GM18517 (cell line): Measurements from ENCODE around the gene GOLGA8R.
"Not testable (repeated sequence)": the region's sequence is repeated elsewhere in the genome, so short reads cannot be mapped to it uniquely, and the experiment has no call there.

Experiments used
- ATAC-seq: cut with Tn5 transposase; IDR thresholded peaks from one replicate; pipeline ENCODE4 v1.9.1; 2021; ENCODE audit warnings: mild to moderate bottlenecking, moderate library complexity; ENCODE audit not compliant: unreplicated experiment

GOLGA8R gene, protein sequence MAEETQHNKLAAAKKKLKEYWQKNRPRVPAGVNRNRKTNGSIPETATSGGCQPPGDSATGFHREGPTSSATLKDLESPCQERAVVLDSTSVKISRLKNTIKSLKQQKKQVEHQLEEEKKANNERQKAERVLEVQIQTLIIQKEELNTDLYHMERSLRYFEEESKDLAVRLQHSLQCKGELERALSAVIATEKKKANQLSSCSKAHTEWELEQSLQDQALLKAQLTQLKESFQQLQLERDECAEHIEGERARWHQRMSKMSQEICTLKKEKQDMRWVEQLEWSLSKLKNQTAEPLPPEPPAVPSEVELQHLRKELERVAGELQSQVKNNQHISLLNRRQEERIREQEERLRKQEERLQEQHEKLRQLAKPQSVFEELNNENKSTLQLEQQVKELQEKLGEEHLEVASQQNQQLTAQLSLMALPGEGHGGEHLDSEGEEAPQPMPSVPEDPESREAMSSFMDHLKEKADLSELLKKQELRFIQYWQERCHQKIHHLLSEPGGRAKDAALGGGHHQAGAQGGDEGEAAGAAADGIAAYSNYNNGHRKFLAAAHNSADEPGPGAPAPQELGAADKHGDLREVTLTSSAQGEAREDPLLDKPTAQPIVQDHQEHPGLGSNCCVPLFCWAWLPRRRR

GRCh38 chr15:30414160-30414559, at the start of gene GOLGA8R:
Gene GOLGA8R (minus strand): TSS chr15:30414260. CDS start chr15:30414162, 98 bp downstream.
- ATAC-seq: not testable (repeated sequence)

- not testable (repeated sequence) for ATAC-seq
Observed at GRCh38 chr15:30463849-30464248, 49.8 kb upstream of the GOLGA8R start.

GRCh38 chr15:30462176-30462575, 48.1 kb upstream of the GOLGA8R start:
- not testable (repeated sequence) for ATAC-seq

GRCh38 chr15:30452702-30453101, 38.6 kb upstream of the GOLGA8R start:
- not testable (repeated sequence) for ATAC-seq

- ATAC-seq: not testable (repeated sequence)
Observed at GRCh38 chr15:30438348-30438747, 24.3 kb upstream of the GOLGA8R start.

- ATAC-seq: not testable (repeated sequence)
Observed at GRCh38 chr15:30435878-30436277, 21.8 kb upstream of the GOLGA8R start.

DNA sequence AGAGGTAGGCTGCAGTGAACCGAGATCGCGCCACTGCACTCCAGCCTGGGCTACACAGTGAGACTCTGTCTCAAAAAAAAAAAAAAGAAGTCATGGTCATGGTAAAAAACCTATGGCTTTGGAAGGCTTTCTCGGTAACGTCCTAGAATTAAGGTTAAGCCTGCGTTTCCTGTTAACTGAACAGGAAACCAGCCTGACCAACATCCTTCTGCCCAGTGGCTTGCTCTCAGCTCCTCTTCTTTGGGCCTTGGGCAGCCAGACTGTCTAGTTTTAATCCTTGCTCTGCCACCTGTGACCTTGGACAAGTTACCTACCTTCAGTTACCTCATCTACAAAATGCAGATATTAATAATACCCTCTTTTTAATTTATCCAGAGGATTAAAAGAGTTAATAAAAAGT, 6.7 kb upstream of the GOLGA8R start:
- ATAC-seq: not testable (repeated sequence)

DNA sequence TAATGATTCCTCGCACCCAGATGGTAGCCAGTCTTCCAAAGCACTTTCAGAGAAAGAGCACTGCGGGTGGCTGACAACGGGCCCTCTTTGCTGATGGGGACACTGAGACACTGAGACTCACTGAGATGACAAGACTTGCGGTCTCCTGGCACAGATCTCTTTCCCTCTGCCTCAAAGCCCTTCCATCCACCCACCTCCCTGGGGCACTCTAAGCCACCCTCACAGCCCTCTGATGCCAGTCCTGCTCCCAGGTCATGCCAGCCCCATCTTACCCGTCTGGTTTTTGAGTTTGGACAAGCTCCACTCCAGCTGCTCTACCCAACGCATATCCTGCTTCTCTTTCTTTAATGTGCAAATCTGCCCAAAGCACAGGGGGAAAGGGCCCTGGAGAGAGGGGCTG, 6.4 kb downstream of the GOLGA8R start:
- not testable (repeated sequence) for ATAC-seq

- not testable (repeated sequence) for ATAC-seq
Observed at GRCh38 chr15:30398988-30399387, 15.1 kb downstream of the GOLGA8R start.

DNA sequence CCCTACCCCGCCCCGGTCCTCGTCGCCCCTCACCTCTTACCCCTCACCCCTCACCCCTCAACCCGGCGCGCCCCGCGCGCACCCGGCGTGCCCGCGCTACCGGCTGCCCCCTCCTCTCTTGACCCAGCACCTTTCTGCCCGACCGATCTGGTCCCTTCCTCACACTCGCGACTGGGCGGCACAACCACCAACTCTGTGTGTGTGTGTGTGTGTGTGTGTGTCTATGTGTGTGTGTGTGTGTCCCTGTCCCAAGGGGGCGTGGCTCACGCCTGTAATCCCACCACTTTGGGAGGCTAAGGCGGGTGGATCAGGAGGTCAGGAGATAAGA, 20.4 kb downstream of the GOLGA8R start:
- ATAC-seq: not testable (repeated sequence)

DNA sequence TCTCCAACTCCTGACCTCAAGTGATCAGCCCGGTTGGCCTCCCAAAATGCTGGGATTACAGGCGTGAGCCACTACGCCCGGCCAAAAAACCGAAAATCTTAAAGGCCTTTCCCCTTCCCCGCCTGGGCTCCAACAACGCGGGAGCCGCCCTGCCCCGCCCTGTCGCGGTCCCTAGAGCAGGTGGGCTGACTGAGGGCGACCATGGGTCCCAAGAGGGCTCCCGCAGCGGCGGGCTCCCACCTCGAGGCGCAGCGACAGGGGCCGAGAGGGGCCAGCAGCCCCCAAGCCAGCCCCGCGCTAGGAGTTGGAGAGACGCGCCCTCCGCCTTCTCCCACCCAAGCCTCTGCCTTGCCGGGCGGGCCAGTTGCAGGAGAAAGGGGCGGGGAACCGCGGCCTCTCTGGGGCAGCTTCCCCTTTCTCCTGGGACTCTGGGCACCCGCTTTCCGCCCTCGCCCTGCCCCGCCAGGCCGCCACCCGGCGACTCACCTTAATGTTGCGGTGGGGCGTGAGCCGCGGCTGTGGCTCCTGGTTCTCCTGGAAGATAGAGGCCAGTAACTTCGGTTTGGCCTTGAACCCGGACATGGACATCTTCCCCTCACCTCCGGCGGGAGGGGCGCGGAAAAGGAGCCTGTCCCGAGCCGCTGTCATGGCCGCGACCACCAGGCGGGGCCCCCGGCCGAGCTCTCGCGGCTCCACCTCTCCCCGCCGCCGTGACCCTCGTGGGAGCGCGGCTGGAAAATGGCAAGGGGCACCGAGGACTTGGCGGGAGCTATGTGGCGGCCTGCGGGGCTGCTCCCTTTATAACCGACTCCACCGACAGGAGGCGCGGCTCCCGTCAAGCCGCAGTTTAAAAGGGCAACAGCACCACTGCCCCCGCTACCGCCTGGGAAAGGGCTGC, 21.0 kb downstream of the GOLGA8R start, which contains the start of gene CHRFAM7A:
TSS of gene CHRFAM7A (minus strand) at position 775 of the 898 bp plus-strand sequence. CDS start 10,189 bp downstream, outside the sequence.
- ATAC-seq: not testable (repeated sequence)

- ATAC-seq: not testable (repeated sequence)
Observed at GRCh38 chr15:30386318-30386887, 27.7 kb downstream of the GOLGA8R start.

GRCh38 chr15:30377082-30377413, 37.0 kb downstream of the GOLGA8R start:
- ATAC-seq: not testable (repeated sequence)

GRCh38 chr15:30376375-30377081, 37.5 kb downstream of the GOLGA8R start:
- ATAC-seq: not testable (repeated sequence)

- not testable (repeated sequence) for ATAC-seq
Observed at GRCh38 chr15:30375872-30376271, 38.2 kb downstream of the GOLGA8R start.

GRCh38 chr15:30374862-30375261, 39.2 kb downstream of the GOLGA8R start:
- ATAC-seq: not testable (repeated sequence)

GRCh38 chr15:30368271-30368670, 45.8 kb downstream of the GOLGA8R start:
- ATAC-seq: not testable (repeated sequence)

- ATAC-seq: not testable (repeated sequence)
Observed at GRCh38 chr15:30367246-30367645, 46.8 kb downstream of the GOLGA8R start.

GRCh38 chr15:30361404-30361803, 52.7 kb downstream of the GOLGA8R start:
- ATAC-seq: not testable (repeated sequence)

GRCh38 chr15:30360990-30361389, 53.1 kb downstream of the GOLGA8R start:
- ATAC-seq: not testable (repeated sequence)
